Esophagus muscularis mucosa (tissue), 4 donors: Measurements from ENCODE around the gene C2CD4D. TPM values are rescaled to one million over a fixed set of nuclear protein-coding genes. Genes with fewer than 3 reads are reported as not detected.
"Not testable (repeated sequence)": the region's sequence is repeated elsewhere in the genome, so short reads cannot be mapped to it uniquely, and the experiment has no call there.

ENCODE experiments used
- DNase-seq: peaks from one replicate; pipeline ENCODE4 v3.0.0-alpha.2; 2017; ENCODE audit errors: extremely low spot score
- H3K27ac ChIP-seq, 4 donors: fragments of 200-600 bp; sonication (generic); replicated peaks in 1 of 4; 1 replicate in 3 of 4; 2 replicates in 1 of 4; pipeline ENCODE4 v1.5.1; 2016 to 2019; ENCODE audit warnings: mild to moderate bottlenecking in 1 of 4
- H3K27me3 ChIP-seq, 4 donors: fragments of 200-600 bp; sonication (generic); one replicate each; pipeline versions ENCODE4 v1.5.1 to v1.6.0; 2016 to 2019
- H3K36me3 ChIP-seq, 4 donors: fragments of 200-600 bp; sonication (generic); one replicate each; pipeline ENCODE4 v1.5.1; 2016 to 2019
- H3K4me1 ChIP-seq, 4 donors: fragments of 200-600 bp; sonication (generic); one replicate each; pipeline ENCODE4 v1.5.1; 2016 to 2019
- H3K4me3 ChIP-seq, 4 donors: fragments of 200-600 bp; sonication (generic); 1 replicate in 2 of 4; 2 replicates in 2 of 4; pipeline ENCODE4 v1.5.1; 2016 to 2019; ENCODE audit warnings: mild to moderate bottlenecking in 4 of 4, moderate library complexity in 1 of 4
- H3K9me3 ChIP-seq, 4 donors: fragments of 200-600 bp; sonication (generic); 1 replicate in 3 of 4; 2 replicates in 1 of 4; pipeline ENCODE4 v1.5.1; 2016 to 2019
- CTCF ChIP-seq, 3 experiments: fragments of 200-600 bp in 2 of 3; fragments of 450-650 bp in 1 of 3; sonication (generic) in 2 of 3; IDR thresholded peaks; one replicate each; pipeline ENCODE4 v1.5.1; 2017 to 2019; ENCODE audit warnings: antibody characterized with exemption in 3 of 3, mild to moderate bottlenecking in 2 of 3, moderate library complexity in 1 of 3
- EP300 ChIP-seq: sonication (generic); formaldehyde crosslinking; IDR thresholded peaks from one replicate; pipeline ENCODE4 v1.6.1; 2017; ENCODE audit warnings: antibody characterized with exemption
- POLR2A ChIP-seq: fragments of 450-650 bp; IDR thresholded peaks from one replicate; pipeline ENCODE4 v1.6.1; 2017; ENCODE audit warnings: antibody characterized with exemption, moderate library complexity, mild to moderate bottlenecking, low read depth
- POLR2AphosphoS5 ChIP-seq, 2 donors: sonication (generic); formaldehyde crosslinking; IDR thresholded peaks; one replicate each; pipeline ENCODE4 v1.6.1; 2017; ENCODE audit warnings: antibody characterized with exemption in 2 of 2
- WGBS: methylation state at CpG from one replicate; pipeline ENCODE4 v1.1.5; 2018; 5-methylcytosine and 5-hydroxymethylcytosine counted together
- intact Hi-C: fragments of 100-400 bp; cut with DNase I; formaldehyde crosslinking; loops from one replicate; pipeline ENCODE4 v1.15.1; 2023
- total RNA-seq, 4 donors: library from RNA; depleted of rRNA; stranded (reverse); fragments of >200 nt; gene quantifications; one replicate each; pipeline versions ENCODE4 v1.1.0 to v1.2.1, GENCODE V29; 2016

Gene C2CD4D
- total RNA-seq, 4 donors from 2014 or later, result not detected

- intact Hi-C loops, DNase-seq, H3K36me3 ChIP-seq, H3K9me3 ChIP-seq, H3K27ac ChIP-seq, H3K4me1 ChIP-seq, H3K27me3 ChIP-seq, H3K4me3 ChIP-seq: not testable (repeated sequence)
- 92% methylated on average over 5 of the region's 5 CpGs for WGBS
Observed at GRCh38 chr1:151882918-151883317, 43.3 kb upstream of the C2CD4D start.

GRCh38 chr1:151882466-151882865, 42.8 kb upstream of the C2CD4D start:
- no peak overlapping the region for H3K27ac ChIP-seq
- H3K27me3 ChIP-seq, result no peaks in the 10 kb centered on the region
- no peak overlapping the region for H3K4me3 ChIP-seq
- no peaks in the 10 kb centered on the region for H3K4me1 ChIP-seq
- intact Hi-C loops, result no loop called here
- no peak for TF ChIP-seq CTCF (IDR thresholded peaks at IDR 0.05)
- no peak for TF ChIP-seq POLR2AphosphoS5 (IDR thresholded peaks at IDR 0.05)
- TF ChIP-seq POLR2A, result no peak
- TF ChIP-seq EP300, result no peak
- peaks cover 0 to 5% (median 3%) of the 10 kb centered on the region in 4 donors for H3K36me3 ChIP-seq
- DNase-seq, result no peak
- no peaks in the 10 kb centered on the region for H3K9me3 ChIP-seq
- WGBS, result 96% methylated on average over 2 of the region's 2 CpGs

GRCh38 chr1:151881479-151881878, 41.9 kb upstream of the C2CD4D start:
- Histone ChIP-seq H3K4me3 (no peak overlapping the region), H3K9me3 (no peaks in the 10 kb centered on the region), H3K27ac (no peak overlapping the region), H3K36me3 (peaks cover 0 to 14% (median 1%) of the 10 kb centered on the region in 4 donors), H3K27me3 (no peaks in the 10 kb centered on the region), H3K4me1 (no peaks in the 10 kb centered on the region)
- DNase-seq, result no peak
- no peak for TF ChIP-seq EP300
- no peak for TF ChIP-seq CTCF (IDR thresholded peaks at IDR 0.05)
- TF ChIP-seq POLR2AphosphoS5 (IDR thresholded peaks at IDR 0.05), result no peak
- no peak for TF ChIP-seq POLR2A
- WGBS, result 46% methylated on average over 2 of the region's 2 CpGs
- intact Hi-C loops, result no loop called here

- no peaks in the 10 kb centered on the region for H3K27me3 ChIP-seq
- H3K4me1 ChIP-seq, result peaks cover 0 to 4% (median 0%) of the 10 kb centered on the region in 4 donors
- TF ChIP-seq POLR2A (no peak), POLR2AphosphoS5 (IDR thresholded peaks at IDR 0.05) (no peak), CTCF (IDR thresholded peaks at IDR 0.05) (no peak), EP300 (no peak)
- no peak overlapping the region for H3K27ac ChIP-seq
- H3K9me3 ChIP-seq, result no peaks in the 10 kb centered on the region
- no peak overlapping the region for H3K4me3 ChIP-seq
- 97% methylated on average over 1 of the region's 1 CpG for WGBS
- no peak for DNase-seq
- intact Hi-C loops, result no loop called here
- peaks cover 0 to 39% (median 15%) of the 10 kb centered on the region in 4 donors for H3K36me3 ChIP-seq
Observed at GRCh38 chr1:151875419-151876097, 35.9 kb upstream of the C2CD4D start.

- H3K4me1 ChIP-seq, DNase-seq, H3K27me3 ChIP-seq, H3K27ac ChIP-seq, intact Hi-C loops, H3K4me3 ChIP-seq, H3K9me3 ChIP-seq: not testable (repeated sequence)
- H3K36me3 ChIP-seq, result peaks cover 0 to 39% (median 15%) of the 10 kb centered on the region in 4 donors
- WGBS, result 79% methylated on average over 9 of the region's 9 CpGs
Observed at GRCh38 chr1:151872776-151873175, 33.2 kb upstream of the C2CD4D start.
